HG03097 (cell line): Measurements from ENCODE around the gene OTOG.

Experiments
- ATAC-seq: cut with Tn5 transposase; IDR thresholded peaks from one replicate; pipeline ENCODE4 v1.9.1; 2021; ENCODE audit not compliant: unreplicated experiment, low FRiP score

The OTOG gene

DNA sequence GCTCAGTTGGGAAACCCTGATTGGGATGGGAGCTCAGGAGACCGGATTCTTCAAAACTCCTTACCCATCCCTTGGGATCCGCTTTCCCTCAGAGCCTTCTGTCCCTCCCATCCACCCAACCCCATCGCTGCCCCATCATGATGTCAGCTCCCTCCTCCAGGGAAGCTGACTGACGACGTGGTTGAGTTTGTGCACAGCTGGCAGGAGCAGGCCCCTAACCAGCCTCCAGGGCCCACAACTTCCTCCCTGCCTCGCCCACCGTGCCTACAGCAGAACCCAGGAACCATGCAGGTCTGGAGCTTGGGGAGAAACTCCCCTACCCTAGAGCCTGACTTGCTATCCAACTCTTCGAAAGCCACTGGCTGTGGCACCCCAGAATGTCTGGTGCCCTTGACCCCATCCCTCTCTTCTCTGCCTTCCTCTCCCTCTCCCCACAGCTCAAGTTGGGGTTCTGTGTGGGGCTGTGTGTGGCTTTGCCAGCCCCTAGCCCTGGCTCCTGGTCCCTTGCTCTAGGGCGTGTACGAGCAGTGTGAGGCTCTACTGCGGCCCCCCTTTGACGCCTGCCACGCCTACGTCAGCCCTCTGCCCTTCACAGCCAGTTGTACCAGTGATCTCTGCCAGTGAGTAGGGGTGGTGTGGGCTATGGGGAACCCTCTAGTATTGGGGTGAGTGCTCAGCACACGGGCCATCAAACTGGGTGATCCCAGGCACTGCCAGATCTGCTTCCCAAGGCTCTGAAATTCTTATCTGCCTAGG is 11.1 kb downstream of the OTOG start:
- ATAC-seq = no peak

DNA sequence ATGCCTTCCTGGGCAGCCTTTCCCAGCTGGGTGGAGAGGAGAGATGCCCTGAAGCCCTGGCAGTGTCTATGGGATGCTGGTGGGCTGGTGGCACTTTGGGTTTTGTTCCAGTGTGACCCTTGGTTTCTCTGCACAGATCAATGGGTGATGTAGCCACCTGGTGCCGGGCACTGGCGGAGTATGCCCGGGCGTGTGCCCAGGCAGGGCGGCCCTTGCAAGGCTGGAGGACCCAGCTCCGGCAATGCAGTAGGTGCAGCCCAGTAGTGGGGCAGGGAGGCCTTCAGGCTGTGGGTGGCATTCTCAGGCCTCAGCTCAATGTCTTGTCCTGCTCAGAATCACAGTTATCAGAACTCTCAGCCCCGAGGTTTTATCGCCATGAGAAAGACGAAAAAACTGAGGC is 11.9 kb downstream of the OTOG start:
- no peak for ATAC-seq

- ATAC-seq = no peak
These were observed 12.5 kb downstream of the OTOG start for GRCh38 chr11:17559341-17560087.

DNA sequence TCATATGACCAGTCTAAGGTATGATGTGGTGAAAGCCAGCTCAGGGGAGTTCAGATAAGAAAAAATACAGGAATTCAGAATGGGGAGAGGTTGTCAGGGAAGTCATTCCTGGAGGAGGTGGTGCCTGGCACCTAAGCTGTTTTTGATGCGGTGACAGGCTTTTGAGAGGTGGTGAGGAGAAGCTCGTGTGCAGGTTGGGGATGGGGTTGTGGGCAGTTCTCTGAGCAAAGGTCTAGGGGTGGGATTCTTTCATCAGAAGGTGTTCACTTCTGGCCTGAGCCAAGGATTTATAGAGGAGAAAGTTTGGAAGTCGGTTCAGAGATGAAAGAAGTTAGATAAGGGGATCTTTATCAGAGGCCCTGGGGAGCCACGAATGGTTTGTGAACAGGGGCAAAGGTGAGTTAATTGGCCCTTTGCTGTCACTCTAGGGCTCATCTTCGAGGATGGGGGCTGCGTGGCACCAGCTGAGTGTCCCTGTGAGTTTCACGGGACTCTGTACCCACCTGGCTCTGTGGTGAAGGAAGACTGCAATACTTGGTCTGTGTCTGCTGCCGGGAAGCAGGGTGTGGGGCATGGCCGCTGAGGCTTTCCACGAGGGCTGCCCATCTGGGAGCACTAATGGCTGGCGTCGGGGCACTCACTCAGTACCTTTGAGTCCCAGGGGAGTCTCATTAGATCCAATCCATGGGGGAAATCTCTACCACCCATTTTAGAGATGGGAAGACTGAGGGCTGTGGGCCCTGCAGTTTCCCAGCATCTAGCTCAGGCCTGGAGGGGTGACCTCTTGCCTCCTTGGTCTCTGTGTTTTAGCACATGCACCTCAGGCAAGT is 13.4 kb downstream of the OTOG start:
- no peak for ATAC-seq

DNA sequence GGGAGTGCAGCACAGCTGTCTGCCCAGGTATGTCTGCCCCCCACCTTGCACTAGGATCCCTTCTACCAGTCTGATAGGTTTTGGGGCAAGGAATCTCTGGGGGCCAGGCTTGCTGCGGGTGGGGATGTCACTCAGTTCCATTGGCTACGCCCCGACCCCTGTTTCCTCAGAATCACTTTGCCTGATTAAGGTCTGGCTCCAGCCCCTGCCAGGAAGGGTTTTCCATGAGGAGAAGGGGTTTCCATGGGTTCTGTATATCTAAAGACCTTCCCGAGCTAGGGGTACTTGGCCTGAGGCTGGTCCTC is 14.0 kb downstream of the OTOG start:
- ATAC-seq = no peak

GRCh38 chr11:17561526-17561925 is 14.5 kb downstream of the OTOG start:
- ATAC-seq = no peak

GRCh38 chr11:17563231-17563646 is 16.2 kb downstream of the OTOG start:
- ATAC-seq = no peak

- no peak for ATAC-seq
These were observed 17.1 kb downstream of the OTOG start for GRCh38 chr11:17563961-17564686.

DNA sequence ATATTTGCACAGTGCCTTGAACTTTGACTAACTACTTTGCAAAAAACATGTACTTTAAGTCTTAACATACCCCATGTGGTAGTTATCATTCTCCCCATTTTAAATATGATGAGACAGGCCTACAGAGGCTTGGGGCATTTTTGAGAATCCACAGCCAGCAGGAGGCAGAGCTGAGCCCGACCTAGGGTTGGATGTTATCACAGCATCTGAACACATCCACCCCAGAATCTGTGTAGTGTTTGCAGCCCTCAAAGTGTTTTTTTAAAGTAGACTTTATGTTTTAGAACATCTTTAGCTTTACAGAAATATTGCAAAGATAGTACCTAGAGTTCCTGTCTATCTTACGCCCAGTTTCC is 17.6 kb downstream of the OTOG start:
- ATAC-seq = no peak

DNA sequence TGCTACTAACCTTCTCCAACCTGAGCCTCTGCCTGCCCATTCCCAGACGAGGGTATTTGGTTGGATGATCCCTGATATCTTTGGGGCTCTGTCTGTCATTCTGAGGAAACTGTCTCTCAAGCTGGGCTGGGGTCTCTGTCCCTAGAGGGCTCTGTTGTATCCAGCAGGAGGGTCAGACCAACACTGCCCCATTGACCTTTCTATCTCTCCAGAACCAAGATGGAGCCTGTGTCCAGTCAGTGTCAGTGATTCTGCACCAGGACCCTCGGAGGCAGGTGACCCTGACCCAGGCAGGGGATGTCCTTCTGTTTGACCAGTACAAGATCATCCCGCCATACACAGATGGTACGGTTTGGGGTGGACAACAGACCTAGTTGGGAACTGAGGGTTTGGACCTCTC is 21.9 kb downstream of the OTOG start:
- ATAC-seq = no peak

DNA sequence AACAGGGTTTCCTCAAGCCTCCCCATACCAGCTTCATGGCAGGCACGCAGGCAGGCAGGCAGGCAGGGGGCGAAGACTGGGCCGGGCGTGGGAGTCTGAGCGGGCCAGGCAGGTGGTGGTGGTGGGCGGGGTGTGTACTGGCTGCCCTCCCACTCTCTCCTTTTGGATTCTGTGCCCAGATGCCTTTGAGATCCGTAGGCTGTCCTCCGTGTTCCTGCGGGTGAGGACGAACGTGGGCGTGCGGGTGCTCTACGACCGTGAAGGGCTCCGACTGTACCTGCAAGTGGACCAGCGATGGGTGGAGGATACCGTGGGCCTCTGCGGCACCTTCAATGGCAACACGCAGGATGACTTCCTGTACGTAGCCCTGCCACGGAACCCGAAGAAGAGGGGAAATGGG is 23.0 kb downstream of the OTOG start:
- ATAC-seq = no peak

GRCh38 chr11:17571431-17572358 is 24.6 kb downstream of the OTOG start:
- no peak for ATAC-seq

DNA sequence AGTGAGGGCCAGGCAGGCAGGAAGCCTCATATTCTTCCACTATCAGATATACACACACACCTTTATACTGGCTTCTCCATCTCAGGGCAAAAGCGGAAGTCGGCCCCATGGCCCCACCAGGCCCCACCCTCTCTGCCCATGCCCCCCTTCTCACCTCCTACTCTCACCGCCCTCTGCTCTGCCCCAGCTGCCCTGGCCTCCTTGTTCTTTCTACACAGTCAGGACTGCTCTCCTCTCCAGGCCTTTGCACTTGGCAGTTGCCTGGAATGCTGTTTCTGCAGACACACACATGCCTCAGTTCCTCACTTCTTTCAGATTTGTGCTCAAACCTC is 25.3 kb downstream of the OTOG start:
- no peak for ATAC-seq

- ATAC-seq = no peak
These were observed 25.9 kb downstream of the OTOG start for GRCh38 chr11:17572791-17573460.

DNA sequence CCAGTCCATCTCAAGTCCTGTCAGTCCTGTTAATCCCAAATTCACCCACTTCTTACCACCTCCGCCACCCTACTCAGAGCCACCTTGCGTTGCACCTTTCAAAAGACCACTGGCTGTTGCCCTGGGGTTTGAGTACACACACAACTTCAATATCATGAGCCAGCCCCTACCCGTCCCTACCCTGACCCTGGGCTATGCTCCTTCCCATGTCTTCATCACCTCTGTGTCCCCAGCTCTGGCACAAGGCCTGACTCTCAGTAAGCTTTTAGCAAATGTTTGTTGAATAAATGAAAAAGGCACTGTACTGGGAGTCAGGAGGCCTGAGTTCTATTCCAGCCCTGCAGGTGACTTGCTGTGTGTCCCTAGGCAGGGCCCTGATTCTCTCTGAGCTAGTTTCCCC is 26.5 kb downstream of the OTOG start:
- ATAC-seq = no peak

GRCh38 chr11:17574141-17575091 is 27.4 kb downstream of the OTOG start:
- ATAC-seq = no peak

GRCh38 chr11:17575431-17576425 is 28.7 kb downstream of the OTOG start:
- ATAC-seq = no peak
